Tibial nerve (tissue), 4 donors: Measurements from ENCODE around the gene KRT86. TPM values are rescaled to one million over a fixed set of nuclear protein-coding genes. Genes with fewer than 3 reads are reported as not detected.
"Not testable (repeated sequence)": the region's sequence is repeated elsewhere in the genome, so short reads cannot be mapped to it uniquely, and the experiment has no call there.

Experiments
- DNase-seq, 2 donors: peaks; one replicate each; pipeline ENCODE4 v3.0.0-alpha.2; 2019; ENCODE audit warnings: low spot score in 2 of 2
- H3K27ac ChIP-seq, 4 donors: fragments of 200-600 bp; sonication (generic) in 3 of 4; one replicate each; pipeline ENCODE4 v1.5.1; 2017 to 2019; ENCODE audit warnings: mild to moderate bottlenecking in 1 of 4
- H3K27me3 ChIP-seq, 2 donors: fragments of 200-600 bp; sonication (generic) in 1 of 2; one replicate each; pipeline versions ENCODE4 v1.5.1 to v1.6.0; 2017 to 2019
- H3K36me3 ChIP-seq, 3 donors: fragments of 200-600 bp; sonication (generic); one replicate each; pipeline ENCODE4 v1.5.1; 2018 to 2019
- H3K4me1 ChIP-seq, 4 donors: fragments of 200-600 bp; sonication (generic) in 3 of 4; one replicate each; pipeline ENCODE4 v1.5.1; 2017 to 2019
- H3K4me3 ChIP-seq, 4 donors: fragments of 200-600 bp; sonication (generic) in 3 of 4; one replicate each; pipeline ENCODE4 v1.5.1; 2017 to 2019; ENCODE audit warnings: mild to moderate bottlenecking in 1 of 4, moderate library complexity in 1 of 4
- H3K9me3 ChIP-seq, 4 donors: fragments of 200-600 bp; sonication (generic) in 3 of 4; one replicate each; pipeline ENCODE4 v1.5.1; 2017 to 2019
- EP300 ChIP-seq, 2 donors: sonication (generic); formaldehyde crosslinking; IDR thresholded peaks; one replicate each; pipeline ENCODE4 v1.6.1; 2017; ENCODE audit warnings: antibody characterized with exemption in 2 of 2, mild to moderate bottlenecking in 1 of 2
- POLR2A ChIP-seq, 2 donors: fragments of 450-650 bp; IDR thresholded peaks; one replicate each; pipeline ENCODE4 v1.6.1; 2017; ENCODE audit warnings: antibody characterized with exemption in 2 of 2, mild to moderate bottlenecking in 2 of 2, moderate library complexity in 2 of 2
- WGBS, 2 donors: methylation state at CpG; one replicate each; pipeline ENCODE4 v1.1.5; 2018; 5-methylcytosine and 5-hydroxymethylcytosine counted together
- total RNA-seq, 4 donors: library from RNA; depleted of rRNA; stranded (reverse); fragments of >200 nt; gene quantifications; one replicate each; pipeline ENCODE4 v1.1.0, GENCODE V29; 2016
- TF ChIP-seq, protein P1 (sequence below), 5 experiments: fragments of 200-600 bp in 3 of 5; fragments of 450-650 bp in 2 of 5; sonication (generic) in 3 of 5; IDR thresholded peaks; one replicate each; pipeline ENCODE4 v1.5.1; 2016 to 2019; ENCODE audit warnings: antibody characterized with exemption in 5 of 5, mild to moderate bottlenecking in 3 of 5, moderate library complexity in 2 of 5

KRT86 gene
- total RNA-seq, 4 donors from 2014 or later = not detected

DNA sequence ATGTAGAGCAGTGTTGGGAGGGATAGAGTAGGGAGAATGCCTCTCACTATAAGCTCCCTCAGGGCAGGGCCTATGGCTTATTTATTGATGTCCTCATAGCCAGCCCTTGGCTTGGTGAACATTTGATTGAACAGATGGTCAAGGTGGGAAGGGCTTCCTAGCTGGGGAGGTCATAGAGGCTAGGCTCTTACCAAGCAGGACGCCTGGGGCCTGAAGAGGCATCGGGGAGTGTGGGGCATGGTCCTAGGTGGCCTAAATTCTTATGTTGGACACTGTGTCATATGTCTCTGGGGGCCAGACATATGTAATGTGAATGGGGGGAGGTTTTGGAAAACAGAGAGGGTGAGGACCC is 17.9 kb upstream of the KRT86 start:
- H3K9me3 ChIP-seq = no peaks in the 10 kb centered on the region
- peaks cover 0 to 62% of the 10 kb centered on the region in 2 donors for H3K27me3 ChIP-seq
- WGBS, 2 donors = 40 to 59% methylated on average over 2 of the region's 2 CpGs
- H3K4me1 ChIP-seq = peaks cover 0 to 12% (median 4%) of the 10 kb centered on the region in 4 donors
- H3K27ac ChIP-seq = no peak overlapping the region
- no peaks in the 10 kb centered on the region for H3K36me3 ChIP-seq
- DNase-seq = no peak
- no peak overlapping the region for H3K4me3 ChIP-seq
- no peak for TF ChIP-seq EP300 (IDR thresholded peaks at IDR 0.05)
- TF ChIP-seq, protein P1, sequence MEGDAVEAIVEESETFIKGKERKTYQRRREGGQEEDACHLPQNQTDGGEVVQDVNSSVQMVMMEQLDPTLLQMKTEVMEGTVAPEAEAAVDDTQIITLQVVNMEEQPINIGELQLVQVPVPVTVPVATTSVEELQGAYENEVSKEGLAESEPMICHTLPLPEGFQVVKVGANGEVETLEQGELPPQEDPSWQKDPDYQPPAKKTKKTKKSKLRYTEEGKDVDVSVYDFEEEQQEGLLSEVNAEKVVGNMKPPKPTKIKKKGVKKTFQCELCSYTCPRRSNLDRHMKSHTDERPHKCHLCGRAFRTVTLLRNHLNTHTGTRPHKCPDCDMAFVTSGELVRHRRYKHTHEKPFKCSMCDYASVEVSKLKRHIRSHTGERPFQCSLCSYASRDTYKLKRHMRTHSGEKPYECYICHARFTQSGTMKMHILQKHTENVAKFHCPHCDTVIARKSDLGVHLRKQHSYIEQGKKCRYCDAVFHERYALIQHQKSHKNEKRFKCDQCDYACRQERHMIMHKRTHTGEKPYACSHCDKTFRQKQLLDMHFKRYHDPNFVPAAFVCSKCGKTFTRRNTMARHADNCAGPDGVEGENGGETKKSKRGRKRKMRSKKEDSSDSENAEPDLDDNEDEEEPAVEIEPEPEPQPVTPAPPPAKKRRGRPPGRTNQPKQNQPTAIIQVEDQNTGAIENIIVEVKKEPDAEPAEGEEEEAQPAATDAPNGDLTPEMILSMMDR (IDR thresholded peaks at IDR 0.05) = no peak
- TF ChIP-seq POLR2A (IDR thresholded peaks at IDR 0.05) = no peak

DNA sequence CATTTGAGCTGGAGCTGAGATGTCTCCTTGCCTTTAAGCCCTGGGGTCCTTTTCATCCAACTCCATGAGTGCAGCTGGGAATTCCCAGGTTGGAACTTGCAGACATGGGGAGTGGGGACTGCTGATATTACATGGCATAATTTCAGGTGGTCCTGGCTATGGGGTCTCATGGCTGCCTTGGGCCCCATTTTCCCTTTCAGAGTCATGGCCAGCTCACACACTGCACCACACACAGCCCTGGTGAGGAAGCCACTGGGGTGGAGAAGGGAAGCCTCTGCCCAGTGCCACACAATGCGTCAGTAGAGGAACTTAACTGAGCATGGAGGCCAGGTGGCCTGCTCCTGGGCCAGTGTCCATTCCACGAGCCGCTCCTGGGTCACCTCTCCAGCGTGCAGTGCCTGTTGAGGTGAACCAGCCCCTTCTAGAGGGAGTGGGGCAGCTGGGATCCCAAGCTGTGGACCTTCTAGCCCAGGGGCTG is 17.3 kb upstream of the KRT86 start:
- no peak for DNase-seq
- WGBS, 2 donors = 86 to 87% methylated on average over 4 of the region's 4 CpGs
- H3K9me3 ChIP-seq = no peaks in the 10 kb centered on the region
- TF ChIP-seq EP300 (IDR thresholded peaks at IDR 0.05) (no peak), POLR2A (IDR thresholded peaks at IDR 0.05) (no peak)
- TF ChIP-seq, protein P1 (IDR thresholded peaks at IDR 0.05) = no peak
- H3K27ac ChIP-seq = no peak overlapping the region
- H3K36me3 ChIP-seq = no peaks in the 10 kb centered on the region
- peaks cover 0 to 12% (median 4%) of the 10 kb centered on the region in 4 donors for H3K4me1 ChIP-seq
- peaks cover 0 to 62% of the 10 kb centered on the region in 2 donors for H3K27me3 ChIP-seq
- no peak overlapping the region for H3K4me3 ChIP-seq

DNA sequence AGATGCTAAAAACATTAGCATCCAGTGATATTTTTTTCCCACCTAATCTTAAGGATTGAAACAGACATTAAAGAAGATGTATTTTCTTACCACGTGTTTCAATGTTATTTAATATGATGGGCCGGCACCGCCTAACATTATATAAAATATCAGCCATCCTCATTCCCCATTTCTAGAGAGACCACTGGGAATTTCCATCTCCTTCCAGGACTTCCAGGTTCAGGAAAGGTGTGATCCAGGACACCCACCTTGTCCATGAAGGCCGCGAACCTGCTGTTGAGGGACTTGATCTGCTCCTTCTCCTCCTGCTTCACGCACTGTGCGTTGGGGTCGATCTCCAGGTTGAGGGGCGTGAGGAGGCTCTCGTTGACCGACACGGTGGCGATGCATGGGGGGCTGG is 16.5 kb upstream of the KRT86 start:
- peaks cover 0 to 62% of the 10 kb centered on the region in 2 donors for H3K27me3 ChIP-seq
- H3K4me3 ChIP-seq = not testable (repeated sequence)
- WGBS, 2 donors = 43 to 69% methylated on average over 8 to 12 of the region's 13 CpGs

DNA sequence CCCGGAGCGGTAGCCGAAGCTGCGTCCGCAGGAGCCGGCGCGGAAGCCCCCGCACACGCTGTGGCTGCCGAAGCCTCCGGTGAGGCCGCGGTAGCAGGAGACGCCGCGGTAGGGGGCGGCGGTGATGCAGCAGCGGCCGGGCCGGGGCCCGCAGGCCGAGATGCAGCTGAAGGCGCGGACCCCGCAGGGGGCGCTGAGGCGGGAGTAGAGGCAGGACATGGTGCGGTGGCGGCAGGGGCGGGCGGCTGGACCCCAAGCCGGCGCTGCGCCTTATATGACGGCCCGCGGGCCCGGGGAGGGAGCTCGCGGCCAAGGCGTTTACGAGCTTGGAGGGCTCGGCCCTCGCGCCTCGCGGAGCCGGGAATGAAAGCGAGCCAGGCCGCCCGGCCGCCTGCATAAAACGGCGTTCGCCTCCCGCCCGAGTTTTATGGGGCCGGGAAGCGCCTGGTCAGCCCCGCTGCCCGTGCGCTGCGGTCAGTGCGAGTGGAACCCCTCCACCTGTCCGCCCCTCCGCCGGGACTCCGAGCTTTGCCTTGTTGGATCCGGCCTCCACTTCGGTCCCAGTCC is 16.0 kb upstream of the KRT86 start:
- Histone ChIP-seq H3K4me1 (peaks cover 0 to 12% (median 4%) of the 10 kb centered on the region in 4 donors), H3K36me3 (no peaks in the 10 kb centered on the region), H3K9me3 (no peaks in the 10 kb centered on the region), H3K4me3 (peak overlapping the region in 1 of 4 donors; percentile 19), H3K27me3 (peaks cover 0 to 67% of the 10 kb centered on the region in 2 donors), H3K27ac (no peak overlapping the region)
- TF ChIP-seq POLR2A (IDR thresholded peaks at IDR 0.05) (no peak), EP300 (IDR thresholded peaks at IDR 0.05) (no peak)
- TF ChIP-seq, protein P1 (IDR thresholded peaks at IDR 0.05) = no peak
- WGBS, 2 donors = 6 to 23% methylated on average over 4 to 47 of the region's 72 CpGs
- DNase-seq = no peak

More for the DNA sequence above, 16.5 kb upstream of the KRT86 start:
- not testable (repeated sequence) for H3K9me3 ChIP-seq, DNase-seq, H3K27ac ChIP-seq, H3K36me3 ChIP-seq
- peaks cover 0 to 12% (median 4%) of the 10 kb centered on the region in 4 donors for H3K4me1 ChIP-seq

DNA sequence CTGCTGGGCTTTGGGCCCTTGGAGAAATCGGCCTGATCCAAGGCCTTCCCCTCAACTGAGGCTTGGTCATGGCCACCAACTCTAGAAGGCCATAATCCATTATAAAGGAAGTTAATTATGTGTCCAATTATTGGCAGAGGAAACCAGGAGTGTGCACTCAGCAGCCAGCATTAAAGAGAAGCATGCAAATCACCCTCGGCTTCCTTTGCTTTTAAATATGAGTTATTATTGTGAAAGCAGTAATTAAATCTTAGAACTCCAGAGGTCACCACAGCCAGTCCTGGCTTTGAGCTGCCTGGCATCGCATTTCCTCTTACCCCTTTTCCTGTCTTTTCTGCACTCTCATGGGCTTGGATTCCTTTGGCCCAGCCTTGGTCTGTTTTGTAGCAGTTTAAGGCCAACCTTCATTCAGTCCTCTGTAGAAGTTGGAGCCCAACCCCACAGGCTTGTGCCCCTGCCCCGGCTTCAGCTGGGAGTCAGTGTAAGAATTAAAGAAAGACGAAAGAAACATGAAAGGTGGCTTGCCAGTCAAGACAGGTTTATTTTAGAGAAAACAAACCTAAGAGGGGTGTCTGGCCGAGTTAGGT is 14.7 kb upstream of the KRT86 start:
- WGBS, 2 donors = 80 to 88% methylated on average over 6 of the region's 6 CpGs
- Histone ChIP-seq H3K36me3 (no peaks in the 10 kb centered on the region), H3K9me3 (no peaks in the 10 kb centered on the region), H3K4me3 (no peak overlapping the region), H3K4me1 (peaks cover 0 to 12% (median 4%) of the 10 kb centered on the region in 4 donors), H3K27me3 (peaks cover 0 to 66% of the 10 kb centered on the region in 2 donors), H3K27ac (no peak overlapping the region)
- no peak for DNase-seq
- no peak for TF ChIP-seq POLR2A (IDR thresholded peaks at IDR 0.05)
- TF ChIP-seq, protein P1 (IDR thresholded peaks at IDR 0.05) = no peak
- no peak for TF ChIP-seq EP300 (IDR thresholded peaks at IDR 0.05)
